Mesendoderm (in vitro differentiated cells): ENCODE data around the gene CPB1.

ENCODE experiments used
- DNase-seq: peaks from one replicate; pipeline ENCODE4 v3.0.0; 2013
- H2AK5ac ChIP-seq: 2 replicates; pipeline ENCODE4 v1.6.1; 2013; ENCODE audit warnings: low read length, inconsistent platforms
- H2BK120ac ChIP-seq: 2 replicates; pipeline ENCODE4 v1.6.1; 2013; ENCODE audit warnings: low read depth, mild to moderate bottlenecking, low read length, moderate library complexity, mixed read lengths
- H2BK15ac ChIP-seq: replicated peaks from 2 replicates; pipeline ENCODE4 v1.6.1; 2013; ENCODE audit warnings: low read depth, mild to moderate bottlenecking, moderate library complexity
- H2BK5ac ChIP-seq: 2 replicates; pipeline ENCODE4 v1.6.1; 2013; ENCODE audit warnings: low read length, inconsistent platforms
- H3K18ac ChIP-seq: 2 replicates; pipeline ENCODE4 v1.6.1; 2013; ENCODE audit warnings: mild to moderate bottlenecking, low read length, mixed read lengths
- H3K23ac ChIP-seq: one replicate; pipeline ENCODE4 v1.6.1; 2013; ENCODE audit warnings: low read length
- H3K27ac ChIP-seq: 2 replicates; pipeline ENCODE4 v1.5.1; 2013; ENCODE audit warnings: low read depth, mild to moderate bottlenecking, inconsistent platforms, low read length, moderate library complexity
- H3K27me3 ChIP-seq: 2 replicates; pipeline ENCODE4 v1.6.1; 2013; ENCODE audit warnings: low read length, control low read depth, mild to moderate bottlenecking, inconsistent platforms; ENCODE audit not compliant: insufficient read depth, poor library complexity
- H3K36me3 ChIP-seq: 2 replicates; pipeline ENCODE4 v1.6.1; 2013; ENCODE audit warnings: low read length, inconsistent platforms; ENCODE audit not compliant: control insufficient read depth, insufficient read depth
- H3K4ac ChIP-seq: one replicate; pipeline ENCODE4 v1.6.1; 2013; ENCODE audit warnings: low read depth, mild to moderate bottlenecking, low read length, moderate library complexity
- H3K4me1 ChIP-seq: 2 replicates; pipeline ENCODE4 v1.6.1; 2013; ENCODE audit warnings: low read depth, low read length, inconsistent platforms; ENCODE audit not compliant: control insufficient read depth
- H3K4me2 ChIP-seq: 2 replicates; pipeline ENCODE4 v1.6.1; 2013; ENCODE audit warnings: low read length
- H3K4me3 ChIP-seq: 2 replicates; pipeline ENCODE4 v1.5.1; 2013; ENCODE audit warnings: mild to moderate bottlenecking, low read length
- H3K56ac ChIP-seq: one replicate; pipeline ENCODE4 v1.6.1; 2013; ENCODE audit warnings: low read length
- H3K79me1 ChIP-seq: 2 replicates; pipeline ENCODE4 v1.6.1; 2013; ENCODE audit warnings: low read length, inconsistent platforms
- H3K79me2 ChIP-seq: 2 replicates; pipeline ENCODE4 v1.6.1; 2013; ENCODE audit warnings: mild to moderate bottlenecking, low read length; ENCODE audit not compliant: control insufficient read depth, insufficient read depth
- H3K9ac ChIP-seq: 2 replicates; pipeline ENCODE4 v1.6.1; 2013; ENCODE audit warnings: low read length, inconsistent platforms
- H4K5ac ChIP-seq: one replicate; pipeline ENCODE4 v1.6.1; 2013; ENCODE audit warnings: low read length
- H4K8ac ChIP-seq: one replicate; pipeline ENCODE4 v1.6.1; 2013; ENCODE audit warnings: low read depth, mild to moderate bottlenecking, control low read depth, low read length, moderate library complexity
- WGBS: extraction: QIAGEN DNeasy Blood & Tissue Kit; methylation state at CpG from one replicate; pipeline ENCODE4 v1.1.7; 2013; ENCODE audit warnings: low lambda C conversion rate, missing lambda C conversion rate; ENCODE audit not compliant: insufficient coverage; ENCODE audit errors: extremely low coverage; 5-methylcytosine and 5-hydroxymethylcytosine counted together

Gene CPB1

GRCh38 chr3:148884261-148884660 lies 56.6 kb downstream of the CPB1 start:
- no peak overlapping the region for H2AK5ac ChIP-seq
- no peak overlapping the region for H2BK15ac ChIP-seq
- H3K56ac ChIP-seq: no peak overlapping the region
- H4K8ac ChIP-seq: no peak overlapping the region
- H3K4me2 ChIP-seq: no peak overlapping the region
- no peaks in the 10 kb centered on the region for H3K79me1 ChIP-seq
- H2BK120ac ChIP-seq: no peak overlapping the region
- no peaks in the 10 kb centered on the region for H3K4me1 ChIP-seq
- H3K36me3 ChIP-seq: no peaks in the 10 kb centered on the region
- H3K27me3 ChIP-seq: no peaks in the 10 kb centered on the region
- H3K23ac ChIP-seq: no peak overlapping the region
- H4K5ac ChIP-seq: no peak overlapping the region
- H3K79me2 ChIP-seq: no peaks in the 10 kb centered on the region
- H3K4me3 ChIP-seq: no peak overlapping the region
- H3K27ac ChIP-seq: no peak overlapping the region
- no peak overlapping the region for H3K4ac ChIP-seq
- H3K18ac ChIP-seq: no peak overlapping the region
- no peak for DNase-seq
- H3K9ac ChIP-seq: no peak overlapping the region
- no peak overlapping the region for H2BK5ac ChIP-seq

GRCh38 chr3:148889828-148890227 lies 62.2 kb downstream of the CPB1 start:
- Histone ChIP-seq H3K23ac (no peak overlapping the region), H3K36me3 (no peaks in the 10 kb centered on the region), H4K5ac (no peak overlapping the region), H3K4me3 (no peak overlapping the region), H3K27ac (no peak overlapping the region), H3K4ac (no peak overlapping the region), H3K4me1 (no peaks in the 10 kb centered on the region), H3K56ac (no peak overlapping the region), H3K27me3 (no peaks in the 10 kb centered on the region), H3K79me2 (no peaks in the 10 kb centered on the region), H3K79me1 (no peaks in the 10 kb centered on the region), H4K8ac (no peak overlapping the region), H2AK5ac (no peak overlapping the region), H2BK15ac (no peak overlapping the region), H3K18ac (no peak overlapping the region), H3K9ac (no peak overlapping the region), H3K4me2 (no peak overlapping the region), H2BK5ac (no peak overlapping the region), H2BK120ac (no peak overlapping the region)
- no peak for DNase-seq
- no CpG with 5 or more reads among the region's 2 CpGs for WGBS

- no peak overlapping the region for H2BK120ac ChIP-seq
- no peak overlapping the region for H4K8ac ChIP-seq
- H3K4me1 ChIP-seq: no peaks in the 10 kb centered on the region
- H2BK15ac ChIP-seq: no peak overlapping the region
- no peaks in the 10 kb centered on the region for H3K79me2 ChIP-seq
- H3K79me1 ChIP-seq: no peaks in the 10 kb centered on the region
- H3K4me2 ChIP-seq: no peak overlapping the region
- DNase-seq: no peak
- H3K36me3 ChIP-seq: no peaks in the 10 kb centered on the region
- no peak overlapping the region for H2BK5ac ChIP-seq
- no peak overlapping the region for H3K4ac ChIP-seq
- H3K27me3 ChIP-seq: no peaks in the 10 kb centered on the region
- no peak overlapping the region for H4K5ac ChIP-seq
- H3K9ac ChIP-seq: no peak overlapping the region
- WGBS: no CpG with 5 or more reads among the region's 3 CpGs
- no peak overlapping the region for H3K18ac ChIP-seq
- H3K56ac ChIP-seq: no peak overlapping the region
- no peak overlapping the region for H3K23ac ChIP-seq
- H2AK5ac ChIP-seq: no peak overlapping the region
- no peak overlapping the region for H3K27ac ChIP-seq
- H3K4me3 ChIP-seq: no peak overlapping the region
Observed at GRCh38 chr3:148896062-148896461, 68.5 kb downstream of the CPB1 start.

- H3K4me3 ChIP-seq: no peak overlapping the region
- no peak overlapping the region for H2BK5ac ChIP-seq
- no peak overlapping the region for H2BK15ac ChIP-seq
- no peaks in the 10 kb centered on the region for H3K79me1 ChIP-seq
- H3K36me3 ChIP-seq: no peaks in the 10 kb centered on the region
- no CpG with 5 or more reads among the region's 4 CpGs for WGBS
- no peak overlapping the region for H3K9ac ChIP-seq
- no peak for DNase-seq
- no peak overlapping the region for H3K4me2 ChIP-seq
- no peaks in the 10 kb centered on the region for H3K4me1 ChIP-seq
- H4K8ac ChIP-seq: no peak overlapping the region
- H3K4ac ChIP-seq: no peak overlapping the region
- no peak overlapping the region for H2AK5ac ChIP-seq
- no peak overlapping the region for H2BK120ac ChIP-seq
- H3K18ac ChIP-seq: no peak overlapping the region
- H3K27me3 ChIP-seq: no peaks in the 10 kb centered on the region
- no peaks in the 10 kb centered on the region for H3K79me2 ChIP-seq
- no peak overlapping the region for H4K5ac ChIP-seq
- H3K23ac ChIP-seq: no peak overlapping the region
- H3K27ac ChIP-seq: no peak overlapping the region
- H3K56ac ChIP-seq: no peak overlapping the region
Observed at GRCh38 chr3:148901987-148902791, 74.6 kb downstream of the CPB1 start.

GRCh38 chr3:148903022-148903442 lies 75.4 kb downstream of the CPB1 start:
- H3K36me3 ChIP-seq: no peaks in the 10 kb centered on the region
- H3K18ac ChIP-seq: no peak overlapping the region
- no peak overlapping the region for H3K4me3 ChIP-seq
- no peak overlapping the region for H2BK5ac ChIP-seq
- no peaks in the 10 kb centered on the region for H3K79me1 ChIP-seq
- no peaks in the 10 kb centered on the region for H3K79me2 ChIP-seq
- H3K27ac ChIP-seq: no peak overlapping the region
- H3K27me3 ChIP-seq: no peaks in the 10 kb centered on the region
- DNase-seq: no peak
- no peak overlapping the region for H2BK120ac ChIP-seq
- H3K4ac ChIP-seq: no peak overlapping the region
- H3K56ac ChIP-seq: no peak overlapping the region
- H2AK5ac ChIP-seq: no peak overlapping the region
- no peak overlapping the region for H3K4me2 ChIP-seq
- H3K4me1 ChIP-seq: no peaks in the 10 kb centered on the region
- H4K8ac ChIP-seq: no peak overlapping the region
- WGBS: no CpG with 5 or more reads among the region's 2 CpGs
- H3K9ac ChIP-seq: no peak overlapping the region
- no peak overlapping the region for H3K23ac ChIP-seq
- no peak overlapping the region for H4K5ac ChIP-seq
- no peak overlapping the region for H2BK15ac ChIP-seq

GRCh38 chr3:148903941-148904340 lies 76.3 kb downstream of the CPB1 start:
- Histone ChIP-seq H3K4me1 (no peaks in the 10 kb centered on the region), H4K8ac (no peak overlapping the region), H2BK120ac (no peak overlapping the region), H2BK15ac (no peak overlapping the region), H3K18ac (no peak overlapping the region), H3K4me3 (no peak overlapping the region), H2AK5ac (no peak overlapping the region), H2BK5ac (no peak overlapping the region), H3K27me3 (no peaks in the 10 kb centered on the region), H3K4me2 (no peak overlapping the region), H3K36me3 (no peaks in the 10 kb centered on the region), H3K56ac (no peak overlapping the region), H3K27ac (no peak overlapping the region), H4K5ac (no peak overlapping the region), H3K79me2 (no peaks in the 10 kb centered on the region), H3K23ac (no peak overlapping the region), H3K4ac (no peak overlapping the region), H3K79me1 (no peaks in the 10 kb centered on the region), H3K9ac (no peak overlapping the region)
- no peak for DNase-seq
